Activated naive CD8-positive, alpha-beta T cell treated with anti-CD3 and anti-CD28 coated beads, Interleukin-2, amount 50 U/mL, for 24 hours (primary cell): ENCODE data around the gene DDAH1.

Experiments
- ATAC-seq: fragments of 150-1000 bp; cut with Tn5 transposase; one replicate; pipeline ENCODE4 v1.10.0; 2021
- DNase-seq: peaks from one replicate; pipeline ENCODE4 v3.0.0; 2021
- H3K27ac Mint-ChIP-seq: one replicate; pipeline ENCODE4 v1.8.0; 2021; ENCODE audit warnings: mild to moderate bottlenecking, mixed read lengths
- H3K27me3 Mint-ChIP-seq: one replicate; pipeline ENCODE4 v1.8.0; 2021; ENCODE audit warnings: mixed read lengths
- H3K36me3 Mint-ChIP-seq: one replicate; pipeline ENCODE4 v1.8.0; 2021; ENCODE audit warnings: low read depth, mixed read lengths
- H3K4me1 Mint-ChIP-seq: one replicate; pipeline ENCODE4 v1.8.0; 2021; ENCODE audit warnings: mixed read lengths
- H3K4me3 Mint-ChIP-seq: one replicate; pipeline ENCODE4 v1.8.0; 2021; ENCODE audit warnings: mild to moderate bottlenecking, moderate library complexity, mixed read lengths
- H3K9me3 Mint-ChIP-seq: one replicate; pipeline ENCODE4 v1.8.0; 2021; ENCODE audit warnings: mixed read lengths

DDAH1 gene

DNA sequence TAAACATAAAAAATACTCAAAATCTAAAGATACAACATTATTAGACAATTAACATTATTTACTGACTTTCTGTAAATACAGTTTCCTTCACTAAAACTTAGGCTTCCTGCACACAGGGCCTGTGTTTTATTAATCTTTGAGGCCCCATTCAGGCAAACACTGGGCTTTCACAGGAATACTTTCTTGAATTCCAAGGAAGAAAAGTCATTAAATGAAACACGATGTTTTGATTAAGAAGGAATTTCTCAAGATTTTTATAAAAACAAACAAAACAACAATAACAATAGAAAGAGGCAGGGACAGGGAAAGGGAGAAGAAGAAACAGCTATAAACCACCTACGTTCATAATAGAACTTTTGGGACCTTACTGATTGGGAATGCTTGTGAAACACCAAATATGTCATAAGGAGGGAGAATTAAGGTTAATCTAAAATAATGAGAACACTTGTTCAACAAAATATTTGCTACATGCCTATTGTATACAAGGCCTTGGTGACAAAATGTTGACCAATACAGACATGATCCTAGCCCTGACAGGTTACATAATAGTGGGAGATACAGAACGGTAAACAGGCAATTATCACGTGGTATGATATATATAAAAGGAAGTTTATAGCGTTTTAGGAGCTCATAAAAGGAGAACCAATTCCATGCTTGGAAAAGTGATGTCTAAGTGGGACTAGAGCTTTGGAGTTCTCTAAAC, 3.6 kb downstream of the DDAH1 start:
- H3K27me3 Mint-ChIP-seq, result peaks cover 52% of the 10 kb centered on the region
- H3K9me3 Mint-ChIP-seq, result no peaks in the 10 kb centered on the region
- H3K36me3 Mint-ChIP-seq, result no peaks in the 10 kb centered on the region
- ATAC-seq (no peak), DNase-seq (no peak)
- H3K27ac Mint-ChIP-seq, result no peak overlapping the region
- no peak overlapping the region for H3K4me3 Mint-ChIP-seq
- H3K4me1 Mint-ChIP-seq, result no peaks in the 10 kb centered on the region

DNA sequence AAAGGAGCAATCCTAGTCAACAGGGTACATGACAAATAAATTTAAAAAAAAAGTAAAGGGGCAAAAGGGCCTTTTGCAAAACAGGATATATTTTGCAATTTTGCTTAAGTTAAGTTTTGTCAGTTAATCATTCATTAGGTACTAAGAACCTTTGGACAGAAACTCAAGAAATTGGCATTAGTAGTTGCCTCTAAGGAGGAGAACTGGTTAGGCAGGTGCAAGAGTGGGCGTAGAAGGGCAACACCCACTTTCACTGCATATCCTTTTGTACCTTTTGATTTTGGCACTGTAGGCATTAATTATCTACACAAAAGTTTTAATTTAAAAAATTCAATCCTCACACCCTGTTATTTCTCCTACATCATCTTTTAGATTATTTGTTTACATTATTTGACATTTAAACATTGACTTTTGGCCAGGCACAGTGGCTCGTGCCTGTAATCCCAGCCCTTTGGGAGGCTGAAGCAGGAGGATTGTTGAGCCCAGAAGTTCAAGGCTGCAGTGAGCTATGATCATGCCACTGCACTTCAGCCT, 4.3 kb downstream of the DDAH1 start:
- H3K4me3 Mint-ChIP-seq, result no peak overlapping the region
- H3K36me3 Mint-ChIP-seq, result no peaks in the 10 kb centered on the region
- no peak for DNase-seq
- no peak for ATAC-seq
- peaks cover 44% of the 10 kb centered on the region for H3K27me3 Mint-ChIP-seq
- no peaks in the 10 kb centered on the region for H3K4me1 Mint-ChIP-seq
- no peak overlapping the region for H3K27ac Mint-ChIP-seq
- H3K9me3 Mint-ChIP-seq, result no peaks in the 10 kb centered on the region

DNA sequence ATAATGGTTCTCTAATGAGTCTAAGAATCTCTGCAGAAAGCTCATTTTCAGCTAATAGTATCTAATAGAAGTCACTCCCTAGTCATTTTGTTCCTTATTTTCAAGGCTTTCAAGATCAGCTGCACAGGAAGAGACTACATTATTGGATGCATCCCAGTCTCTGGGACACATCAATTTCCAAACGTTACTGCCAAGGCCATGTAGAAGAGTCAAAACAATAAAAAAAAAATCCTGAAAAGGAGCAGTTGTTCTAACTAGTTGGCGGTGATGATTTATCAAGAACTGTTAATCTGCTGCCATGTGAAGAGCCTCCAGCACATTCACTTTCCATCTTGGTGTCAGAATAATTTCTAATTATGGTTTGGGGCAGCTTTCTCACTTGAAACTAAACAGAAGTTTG, 5.7 kb downstream of the DDAH1 start:
- H3K4me1 Mint-ChIP-seq, result no peaks in the 10 kb centered on the region

DNA sequence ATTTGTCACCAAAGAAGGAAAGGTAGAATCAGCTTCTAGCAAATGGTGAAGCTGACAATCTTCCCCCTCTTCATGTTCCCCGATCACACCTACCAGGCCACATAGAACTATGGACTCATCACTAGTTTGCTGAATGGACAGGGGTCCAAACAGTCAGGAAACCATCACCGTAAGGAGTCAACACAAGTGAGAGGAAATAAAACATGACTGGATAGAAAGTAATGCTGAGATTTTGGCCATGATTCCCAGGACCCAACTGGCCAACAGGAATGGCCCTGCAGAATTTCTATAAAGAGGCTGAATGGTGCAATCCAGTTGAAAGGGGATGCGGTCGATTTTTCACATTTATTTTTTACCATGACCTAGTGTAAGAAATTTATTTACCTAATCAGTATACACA, 10.7 kb downstream of the DDAH1 start:
- peaks cover 10% of the 10 kb centered on the region for H3K27me3 Mint-ChIP-seq

More for the DNA sequence above, 5.7 kb downstream of the DDAH1 start:
- H3K36me3 Mint-ChIP-seq, result no peaks in the 10 kb centered on the region
- H3K9me3 Mint-ChIP-seq, result no peaks in the 10 kb centered on the region
- DNase-seq, result no peak
- H3K27ac Mint-ChIP-seq, result no peak overlapping the region
- H3K27me3 Mint-ChIP-seq, result peaks cover 39% of the 10 kb centered on the region
- no peak overlapping the region for H3K4me3 Mint-ChIP-seq
- ATAC-seq, result no peak

DNA sequence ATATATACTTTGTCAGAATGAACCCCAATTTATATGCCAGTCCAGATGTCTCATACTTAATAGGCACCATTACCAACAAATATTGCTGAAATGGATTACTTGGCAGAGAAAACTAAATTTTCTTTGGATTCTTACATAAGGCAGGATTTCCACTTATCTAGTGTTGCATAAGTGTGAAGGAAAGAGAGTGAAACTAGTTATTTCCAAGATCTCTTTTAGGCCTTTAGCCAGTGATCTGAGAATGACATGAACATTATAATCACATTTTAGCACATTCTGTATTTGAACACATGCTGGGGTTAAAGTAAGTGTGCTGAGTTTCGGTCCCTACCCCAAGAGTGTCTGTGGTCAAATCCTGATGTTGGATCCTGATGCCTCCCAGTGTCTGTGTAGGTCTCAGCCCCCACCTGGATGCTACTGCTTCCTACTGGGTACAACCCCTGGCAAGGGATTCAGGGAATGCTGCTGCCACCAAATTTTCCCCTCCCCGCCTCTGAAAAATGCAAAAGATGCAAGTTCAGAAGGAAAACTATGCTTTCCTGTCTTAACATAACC, 11.2 kb downstream of the DDAH1 start:
- Mint-ChIP-seq H3K4me1 (no peaks in the 10 kb centered on the region), H3K36me3 (no peaks in the 10 kb centered on the region), H3K4me3 (no peak overlapping the region), H3K27me3 (peaks cover 9% of the 10 kb centered on the region), H3K27ac (no peak overlapping the region), H3K9me3 (no peaks in the 10 kb centered on the region)
- ATAC-seq, result no peak
- no peak for DNase-seq

More for the DNA sequence above, 10.7 kb downstream of the DDAH1 start:
- Mint-ChIP-seq H3K4me3 (no peak overlapping the region), H3K4me1 (no peaks in the 10 kb centered on the region), H3K27ac (no peak overlapping the region), H3K9me3 (no peaks in the 10 kb centered on the region), H3K36me3 (no peaks in the 10 kb centered on the region)
- DNase-seq, result no peak
- no peak for ATAC-seq

DNA sequence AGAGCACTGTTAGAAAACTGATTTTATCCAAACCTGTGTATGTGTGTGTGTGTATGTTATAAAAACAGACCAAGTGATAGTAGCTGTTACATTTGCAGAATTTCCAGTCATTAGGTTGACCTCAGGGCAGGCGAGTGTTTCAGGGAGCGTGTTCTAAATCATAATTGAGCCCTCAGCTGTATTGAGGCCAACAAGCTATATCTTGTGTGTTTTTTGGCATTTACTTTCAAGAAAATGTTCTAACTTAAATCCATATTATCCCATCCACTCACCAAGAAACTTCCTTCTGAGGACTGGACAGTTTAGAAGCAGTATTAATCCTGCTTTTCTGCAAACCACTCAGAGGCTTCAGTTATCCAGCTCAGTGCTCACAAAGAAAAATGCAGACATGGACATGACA, 12.0 kb downstream of the DDAH1 start:
- Mint-ChIP-seq H3K36me3 (no peaks in the 10 kb centered on the region), H3K9me3 (no peaks in the 10 kb centered on the region), H3K4me1 (no peaks in the 10 kb centered on the region), H3K4me3 (no peak overlapping the region), H3K27ac (no peak overlapping the region), H3K27me3 (peaks cover 10% of the 10 kb centered on the region)
- no peak for ATAC-seq
- DNase-seq, result no peak

DNA sequence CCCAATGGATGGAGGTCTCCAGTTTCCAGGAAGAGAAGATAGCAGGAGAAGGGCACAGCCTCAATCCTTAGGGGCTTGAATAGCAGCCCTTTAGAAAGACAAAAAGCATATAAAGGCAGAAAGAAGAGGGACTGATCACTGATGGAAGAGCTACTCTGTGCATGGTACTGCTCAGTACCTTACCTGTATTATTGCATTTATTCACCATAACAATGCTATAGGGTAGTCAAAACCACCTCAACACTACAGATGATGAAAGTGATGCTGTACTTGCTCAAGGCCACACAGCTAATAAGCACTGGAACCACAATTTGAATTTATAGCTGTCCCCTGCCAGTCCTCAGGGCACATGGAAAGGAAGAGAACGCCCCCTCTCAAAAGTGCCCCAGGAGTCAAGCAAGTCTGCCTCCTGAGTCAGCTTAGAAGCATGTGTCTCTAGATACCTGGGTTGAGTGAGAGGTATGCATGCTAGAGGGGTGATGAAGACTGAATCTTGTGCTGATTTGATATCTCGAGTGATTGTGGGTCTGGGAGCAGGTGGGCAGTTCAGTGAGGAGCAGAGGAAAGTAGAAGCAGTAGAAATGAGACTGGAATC, 13.6 kb downstream of the DDAH1 start:
- no peaks in the 10 kb centered on the region for H3K9me3 Mint-ChIP-seq
- no peak overlapping the region for H3K27ac Mint-ChIP-seq
- H3K36me3 Mint-ChIP-seq, result no peaks in the 10 kb centered on the region
- ATAC-seq (no peak), DNase-seq (no peak)
- H3K4me3 Mint-ChIP-seq, result no peak overlapping the region
- H3K27me3 Mint-ChIP-seq, result peaks cover 3% of the 10 kb centered on the region
- no peaks in the 10 kb centered on the region for H3K4me1 Mint-ChIP-seq

DNA sequence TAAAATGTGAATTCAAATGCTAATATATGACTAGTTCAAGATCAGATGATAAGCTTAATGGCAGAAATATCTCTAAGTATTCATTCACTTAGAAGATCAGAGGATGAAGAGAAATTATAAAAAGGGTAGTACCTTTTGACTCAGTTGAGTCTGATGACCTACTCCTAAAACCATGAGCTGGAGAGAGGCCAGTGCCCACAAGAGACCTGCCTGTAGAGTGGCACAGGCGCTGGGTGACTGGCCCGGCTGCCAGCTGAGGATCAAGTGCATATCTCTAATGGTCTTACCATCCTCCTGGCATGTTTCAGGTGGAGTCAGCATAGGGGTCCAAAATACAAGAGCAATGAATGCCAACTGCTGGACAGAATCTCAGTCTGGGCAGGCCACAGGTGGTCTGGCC, 14.1 kb downstream of the DDAH1 start:
- H3K27ac Mint-ChIP-seq, result no peak overlapping the region
- no peaks in the 10 kb centered on the region for H3K36me3 Mint-ChIP-seq
- H3K9me3 Mint-ChIP-seq, result no peaks in the 10 kb centered on the region
- no peak for DNase-seq
- H3K4me3 Mint-ChIP-seq, result no peak overlapping the region
- H3K27me3 Mint-ChIP-seq, result peaks cover 3% of the 10 kb centered on the region
- H3K4me1 Mint-ChIP-seq, result no peaks in the 10 kb centered on the region
- no peak for ATAC-seq

DNA sequence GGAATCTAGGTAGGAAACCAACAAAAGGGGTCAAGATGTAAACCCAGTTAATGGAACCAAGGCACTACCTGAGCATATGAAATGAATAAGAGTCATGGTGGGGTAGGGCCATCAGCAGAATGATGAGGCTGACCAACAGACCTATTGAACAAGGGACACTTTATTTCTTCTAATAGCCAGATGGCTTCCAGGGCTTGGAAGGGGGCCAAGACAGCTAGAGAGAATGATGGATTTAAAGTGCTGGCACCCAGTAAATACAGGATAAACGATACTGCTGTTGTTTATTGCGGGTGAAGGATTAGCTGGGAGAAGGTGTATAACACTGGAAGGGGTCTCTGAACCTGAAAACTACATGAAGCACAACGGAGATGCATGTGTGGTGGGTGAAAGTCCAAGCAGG, 15.6 kb downstream of the DDAH1 start:
- H3K4me1 Mint-ChIP-seq, result no peaks in the 10 kb centered on the region
- peaks cover 3% of the 10 kb centered on the region for H3K9me3 Mint-ChIP-seq
- H3K36me3 Mint-ChIP-seq, result no peaks in the 10 kb centered on the region
- DNase-seq (no peak), ATAC-seq (no peak)
- peaks cover 5% of the 10 kb centered on the region for H3K27me3 Mint-ChIP-seq
- no peak overlapping the region for H3K4me3 Mint-ChIP-seq
- no peak overlapping the region for H3K27ac Mint-ChIP-seq

DNA sequence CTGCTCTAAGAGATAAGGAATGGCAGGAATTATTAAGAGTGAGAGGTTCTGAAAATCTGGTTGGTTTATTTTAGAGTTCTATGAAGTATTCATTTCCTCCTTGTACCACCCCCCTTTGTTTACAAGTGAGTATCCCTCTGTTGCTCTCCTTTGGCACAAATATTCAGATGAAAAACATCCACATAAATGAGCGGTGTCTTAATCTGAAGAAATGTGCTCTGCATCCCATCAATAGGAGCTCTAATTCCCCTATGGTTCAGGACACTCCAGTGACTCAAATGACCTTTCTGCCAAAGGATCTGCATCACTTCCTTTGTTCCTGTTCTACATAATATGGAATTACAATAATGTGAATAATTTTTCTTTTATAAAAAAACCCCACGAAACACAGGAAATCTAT, 16.6 kb downstream of the DDAH1 start:
- H3K27me3 Mint-ChIP-seq, result peaks cover 5% of the 10 kb centered on the region
- DNase-seq (no peak), ATAC-seq (no peak)
- peaks cover 3% of the 10 kb centered on the region for H3K9me3 Mint-ChIP-seq
- H3K27ac Mint-ChIP-seq, result no peak overlapping the region
- H3K36me3 Mint-ChIP-seq, result no peaks in the 10 kb centered on the region
- H3K4me3 Mint-ChIP-seq, result no peak overlapping the region
- no peaks in the 10 kb centered on the region for H3K4me1 Mint-ChIP-seq

DNA sequence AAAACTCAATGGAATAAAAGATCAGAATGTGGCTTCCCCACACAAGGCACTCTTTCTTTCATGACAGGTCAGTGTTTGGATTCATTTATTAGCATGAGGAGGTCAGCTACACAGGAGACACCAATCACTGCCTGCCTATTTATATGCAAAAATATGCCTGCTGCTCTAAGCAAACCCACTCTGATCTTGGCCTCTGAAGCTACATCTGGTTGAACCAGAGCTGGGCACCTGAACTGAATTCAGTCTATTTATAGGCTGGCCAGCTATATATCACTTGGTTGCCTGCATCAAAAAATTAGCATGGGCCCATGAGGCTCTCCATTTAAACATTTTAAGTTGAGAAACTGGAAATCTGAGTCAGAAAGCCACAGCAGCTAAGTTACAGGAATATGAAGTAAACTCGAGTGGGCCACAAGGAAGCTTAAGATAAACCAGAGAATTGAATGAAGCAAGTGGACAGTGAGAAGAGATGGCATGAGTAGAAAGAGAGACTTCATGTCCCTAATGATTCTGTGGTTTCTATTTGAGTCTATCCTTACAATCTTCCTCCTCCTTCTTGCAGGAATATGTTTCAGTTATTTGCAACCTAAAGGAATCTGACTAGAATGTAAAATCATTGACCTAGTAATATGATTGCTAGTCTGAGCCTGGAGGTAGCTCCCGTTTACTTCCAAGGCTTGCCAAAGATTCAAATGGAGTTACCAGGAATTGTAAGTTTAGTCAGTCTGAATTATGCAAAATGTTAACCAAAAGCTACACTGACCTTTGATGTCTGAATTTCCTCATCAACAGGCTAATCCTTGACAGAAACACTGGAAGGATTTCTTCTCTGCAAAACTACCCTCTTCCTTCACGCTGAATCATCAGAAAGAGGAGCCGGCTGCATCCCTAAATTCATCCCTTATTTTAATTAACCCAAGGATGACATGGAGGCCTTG, 17.7 kb downstream of the DDAH1 start:
- no peak overlapping the region for H3K4me3 Mint-ChIP-seq
- no peak overlapping the region for H3K27ac Mint-ChIP-seq
- no peaks in the 10 kb centered on the region for H3K36me3 Mint-ChIP-seq
- no peak for ATAC-seq
- H3K4me1 Mint-ChIP-seq, result no peaks in the 10 kb centered on the region
- peaks cover 5% of the 10 kb centered on the region for H3K27me3 Mint-ChIP-seq
- H3K9me3 Mint-ChIP-seq, result peaks cover 3% of the 10 kb centered on the region
- DNase-seq, result no peak

DNA sequence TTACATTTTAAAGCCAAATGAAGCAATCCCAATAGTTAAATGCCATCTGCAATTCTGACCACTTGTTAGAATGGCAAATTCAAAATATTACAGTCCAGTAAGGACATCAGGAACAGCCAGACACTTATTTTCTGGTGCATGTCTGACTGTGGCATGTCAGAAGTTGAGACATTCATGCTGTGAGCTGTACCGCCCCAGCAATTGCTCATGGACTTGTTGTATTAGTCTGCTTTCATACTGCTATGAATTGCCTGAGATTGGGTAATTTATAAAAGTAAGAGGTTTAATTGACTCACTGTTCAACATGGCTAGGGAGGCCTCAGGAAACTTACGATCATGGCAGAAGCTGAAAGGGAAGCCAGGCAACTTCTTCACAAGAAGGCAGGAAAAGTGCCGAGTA, 19.1 kb downstream of the DDAH1 start:
- Mint-ChIP-seq H3K4me3 (no peak overlapping the region), H3K4me1 (no peaks in the 10 kb centered on the region), H3K9me3 (peaks cover 3% of the 10 kb centered on the region), H3K27me3 (peaks cover 5% of the 10 kb centered on the region), H3K27ac (no peak overlapping the region), H3K36me3 (no peaks in the 10 kb centered on the region)
- DNase-seq (no peak), ATAC-seq (no peak)

DNA sequence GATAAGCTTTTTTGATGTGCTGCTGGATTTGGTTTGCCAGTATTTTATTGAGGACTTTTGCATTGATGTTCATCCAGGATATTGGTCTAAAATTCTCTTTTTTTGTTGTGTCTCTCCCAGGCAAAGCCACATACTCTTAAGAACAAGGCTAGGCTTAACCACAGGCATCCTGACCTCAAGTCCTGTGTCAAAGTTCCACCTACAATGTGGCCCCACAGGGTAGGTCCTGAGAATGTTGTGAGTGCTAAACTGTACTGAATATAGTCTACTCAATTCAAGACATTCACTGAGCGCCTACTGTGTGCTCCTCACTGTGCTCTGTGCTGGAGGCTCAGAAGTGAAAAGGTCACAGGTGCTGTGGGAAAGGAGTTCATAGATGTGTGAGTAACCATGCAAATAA, 20.6 kb downstream of the DDAH1 start:
- Mint-ChIP-seq H3K4me1 (no peaks in the 10 kb centered on the region), H3K9me3 (peaks cover 3% of the 10 kb centered on the region), H3K27ac (no peak overlapping the region), H3K36me3 (no peaks in the 10 kb centered on the region), H3K27me3 (peaks cover 3% of the 10 kb centered on the region), H3K4me3 (no peak overlapping the region)
- DNase-seq, result no peak
- no peak for ATAC-seq

DNA sequence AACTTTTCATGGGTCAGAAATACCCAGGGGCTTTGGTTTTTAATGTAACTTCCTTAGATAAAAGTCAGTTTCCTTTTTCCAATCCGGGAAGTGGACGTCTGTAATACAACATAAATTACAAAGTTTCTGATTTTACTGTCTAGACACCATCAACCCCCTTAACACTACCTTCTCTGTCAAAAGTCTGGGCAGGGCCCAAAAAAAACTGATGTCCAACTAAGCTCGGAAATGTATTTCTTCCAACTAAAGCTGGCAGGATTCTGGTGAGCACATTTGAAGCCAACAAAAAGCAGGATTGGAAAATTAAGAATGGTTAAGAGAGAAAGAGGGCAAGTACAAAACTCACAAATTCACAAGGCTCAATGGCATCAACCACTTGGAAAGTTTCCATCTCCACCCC, 24.3 kb downstream of the DDAH1 start:
- H3K27me3 Mint-ChIP-seq, result peaks cover 4% of the 10 kb centered on the region
- peaks cover 3% of the 10 kb centered on the region for H3K9me3 Mint-ChIP-seq
- H3K4me3 Mint-ChIP-seq, result no peak overlapping the region
- no peaks in the 10 kb centered on the region for H3K36me3 Mint-ChIP-seq
- no peak overlapping the region for H3K27ac Mint-ChIP-seq
- H3K4me1 Mint-ChIP-seq, result no peaks in the 10 kb centered on the region
- DNase-seq (no peak), ATAC-seq (no peak)
